Testis (tissue), 3 donors: ENCODE results near the gene FARS2. TPM values are rescaled to one million over a fixed set of nuclear protein-coding genes. Genes with fewer than 3 reads are reported as not detected.

ENCODE experiments used
- DNase-seq: peaks from one replicate; pipeline ENCODE4 v3.0.0-alpha.2; 2019
- H3K27ac ChIP-seq, 2 donors: fragments of 200-600 bp; sonication (generic); one replicate each; pipeline ENCODE4 v1.5.1; 2019
- H3K27me3 ChIP-seq: fragments of 200-600 bp; sonication (generic); one replicate; pipeline ENCODE4 v1.5.1; 2019
- H3K36me3 ChIP-seq: fragments of 200-600 bp; sonication (generic); one replicate; pipeline ENCODE4 v1.5.1; 2017; ENCODE audit warnings: low read depth; ENCODE audit errors: missing control alignments
- H3K4me1 ChIP-seq: fragments of 200-600 bp; sonication (generic); one replicate; pipeline ENCODE4 v1.5.1; 2019
- H3K4me3 ChIP-seq, 2 donors: fragments of 200-600 bp; sonication (generic); one replicate each; pipeline ENCODE4 v1.5.1; 2017 to 2019
- H3K9me3 ChIP-seq: fragments of 200-600 bp; sonication (generic); one replicate; pipeline ENCODE4 v1.5.1; 2017
- CTCF ChIP-seq, 3 experiments: fragments of 450-650 bp in 2 of 3; fragments of 200-600 bp in 1 of 3; sonication (generic) in 1 of 3; IDR thresholded peaks; one replicate each; pipeline ENCODE4 v1.5.1; 2016 to 2019; ENCODE audit warnings: antibody characterized with exemption in 3 of 3, mild to moderate bottlenecking in 2 of 3, moderate library complexity in 1 of 3
- POLR2A ChIP-seq: fragments of 450-650 bp; IDR thresholded peaks from one replicate; pipeline ENCODE4 v1.6.1; 2017; ENCODE audit warnings: antibody characterized with exemption, mild to moderate bottlenecking, moderate library complexity
- WGBS, 2 donors: methylation state at CpG; one replicate each; pipeline ENCODE4 v1.1.5; 2018; 5-methylcytosine and 5-hydroxymethylcytosine counted together
- intact Hi-C: fragments of 100-400 bp; cut with DNase I; formaldehyde crosslinking; loops from one replicate; pipeline ENCODE4 v1.15.1; 2023; ENCODE audit warnings: low total_unique reads
- polyA plus RNA-seq: library from polyadenylated mRNA; stranded (reverse); fragments of 350-450 nt; fragmentation: Illumina TruSeq; extraction: RNeasy Lipid Tissue Mini Kit (QIAGEN cat#74804); gene quantifications from one replicate; pipeline ENCODE4 v1.2.3, GENCODE V29; 2014; ENCODE audit warnings: low read depth, low replicate concordance; ENCODE audit not compliant: insufficient read depth
- total RNA-seq, 2 donors: library from RNA; depleted of rRNA; stranded (reverse); fragments of >200 nt; gene quantifications; one replicate each; pipeline ENCODE4 v1.2.3, GENCODE V29; 2016

The FARS2 gene
- total and polyA plus RNA-seq, 3 donors from 2014 or later, result 15.4 to 26.8 (median 22.1) TPM

GRCh38 chr6:5752391-5752680, 491.0 kb downstream of the FARS2 start:
- H3K36me3 ChIP-seq, result no peaks in the 10 kb centered on the region
- DNase-seq, result no peak
- intact Hi-C loops, result no loop called here
- H3K9me3 ChIP-seq, result no peaks in the 10 kb centered on the region
- WGBS, 2 donors, result 81 to 84% methylated on average over 5 of the region's 5 CpGs
- H3K27ac ChIP-seq, result no peak overlapping the region
- no peaks in the 10 kb centered on the region for H3K4me1 ChIP-seq
- no peaks in the 10 kb centered on the region for H3K27me3 ChIP-seq
- TF ChIP-seq POLR2A, result no peak
- no peak for TF ChIP-seq CTCF (IDR thresholded peaks at IDR 0.05)
- H3K4me3 ChIP-seq, result no peak overlapping the region

- 83 to 93% methylated on average over 4 of the region's 4 CpGs for WGBS, 2 donors
- intact Hi-C loops, result no loop called here
- DNase-seq, result no peak
Observed at GRCh38 chr6:5753209-5753608, 491.9 kb downstream of the FARS2 start.

GRCh38 chr6:5754904-5755303, 493.6 kb downstream of the FARS2 start:
- no peak for TF ChIP-seq CTCF (IDR thresholded peaks at IDR 0.05)
- TF ChIP-seq POLR2A, result no peak
- WGBS, 2 donors, result 95 to 98% methylated on average over 2 of the region's 2 CpGs
- no peak for DNase-seq

More at GRCh38 chr6:5753209-5753608, 491.9 kb downstream of the FARS2 start:
- H3K9me3 ChIP-seq, result no peaks in the 10 kb centered on the region
- no peaks in the 10 kb centered on the region for H3K27me3 ChIP-seq
- no peak overlapping the region for H3K4me3 ChIP-seq
- no peaks in the 10 kb centered on the region for H3K4me1 ChIP-seq
- H3K27ac ChIP-seq, result no peak overlapping the region
- H3K36me3 ChIP-seq, result no peaks in the 10 kb centered on the region
- TF ChIP-seq CTCF (IDR thresholded peaks at IDR 0.05) (no peak), POLR2A (no peak)

GRCh38 chr6:5759571-5759970, 498.3 kb downstream of the FARS2 start:
- no peak for DNase-seq
- H3K27ac ChIP-seq, result no peak overlapping the region
- H3K4me3 ChIP-seq, result no peak overlapping the region
- peaks cover 15% of the 10 kb centered on the region for H3K4me1 ChIP-seq
- H3K36me3 ChIP-seq, result no peaks in the 10 kb centered on the region
- WGBS, 2 donors, result 86 to 91% methylated on average over 5 of the region's 5 CpGs
- H3K27me3 ChIP-seq, result no peaks in the 10 kb centered on the region
- H3K9me3 ChIP-seq, result no peaks in the 10 kb centered on the region
- no peak for TF ChIP-seq POLR2A
- intact Hi-C loops, result no loop called here

More at GRCh38 chr6:5754904-5755303, 493.6 kb downstream of the FARS2 start:
- Histone ChIP-seq H3K27me3 (no peaks in the 10 kb centered on the region), H3K9me3 (no peaks in the 10 kb centered on the region), H3K27ac (no peak overlapping the region), H3K36me3 (no peaks in the 10 kb centered on the region), H3K4me1 (no peaks in the 10 kb centered on the region), H3K4me3 (no peak overlapping the region)
- intact Hi-C loops, result no loop called here

GRCh38 chr6:5761370-5761769, 500.1 kb downstream of the FARS2 start:
- intact Hi-C loops, result no loop called here
- no peak overlapping the region for H3K27ac ChIP-seq
- WGBS, 2 donors, result 67 to 74% methylated on average over 5 of the region's 5 CpGs

More at GRCh38 chr6:5761370-5761769, 500.1 kb downstream of the FARS2 start:
- H3K36me3 ChIP-seq, result no peaks in the 10 kb centered on the region
- no peaks in the 10 kb centered on the region for H3K27me3 ChIP-seq
- no peaks in the 10 kb centered on the region for H3K9me3 ChIP-seq
- peaks cover 15% of the 10 kb centered on the region for H3K4me1 ChIP-seq
- TF ChIP-seq POLR2A (no peak), CTCF (IDR thresholded peaks at IDR 0.05) (no peak)
- H3K4me3 ChIP-seq, result no peak overlapping the region
- no peak for DNase-seq
